Nephron (organoid): ENCODE measurements around the gene RXRA.

Experiments used
- H3K27ac Mint-ChIP-seq, 3 experiments: 2 replicates each; pipeline ENCODE4 v1.8.0; 2020; ENCODE audit warnings: mixed read lengths in 3 of 3, mild to moderate bottlenecking in 2 of 3, moderate library complexity in 1 of 3
- H3K27me3 Mint-ChIP-seq: 2 replicates; pipeline ENCODE4 v1.8.0; 2021; ENCODE audit warnings: low read depth, mild to moderate bottlenecking, moderate library complexity, mixed read lengths
- H3K36me3 Mint-ChIP-seq: 2 replicates; pipeline ENCODE4 v1.8.0; 2020; ENCODE audit warnings: low read depth, mixed read lengths
- H3K4me1 Mint-ChIP-seq: 2 replicates; pipeline ENCODE4 v1.8.0; 2020; ENCODE audit warnings: mixed read lengths
- H3K4me3 Mint-ChIP-seq, 3 experiments: 2 replicates each; pipeline ENCODE4 v1.8.0; 2020; ENCODE audit warnings: mild to moderate bottlenecking in 3 of 3, mixed read lengths in 3 of 3, moderate library complexity in 2 of 3
- H3K9me3 Mint-ChIP-seq: 2 replicates; pipeline ENCODE4 v1.8.0; 2020; ENCODE audit warnings: mixed read lengths
- TF ChIP-seq, protein P1 (sequence below), 3 experiments: fragments of 200-600 bp; sonication (generic); IDR thresholded peaks; one replicate each; pipeline ENCODE4 v1.5.0; 2021; ENCODE audit warnings: antibody characterized with exemption in 3 of 3; ENCODE audit not compliant: unreplicated experiment in 3 of 3

RXRA gene

GRCh38 chr9:134299883-134300282, 26.4 kb upstream of the RXRA start:
- H3K4me3 Mint-ChIP-seq: no peak overlapping the region
- peaks cover 41% of the 10 kb centered on the region for H3K27me3 Mint-ChIP-seq
- H3K36me3 Mint-ChIP-seq: no peaks in the 10 kb centered on the region

DNA sequence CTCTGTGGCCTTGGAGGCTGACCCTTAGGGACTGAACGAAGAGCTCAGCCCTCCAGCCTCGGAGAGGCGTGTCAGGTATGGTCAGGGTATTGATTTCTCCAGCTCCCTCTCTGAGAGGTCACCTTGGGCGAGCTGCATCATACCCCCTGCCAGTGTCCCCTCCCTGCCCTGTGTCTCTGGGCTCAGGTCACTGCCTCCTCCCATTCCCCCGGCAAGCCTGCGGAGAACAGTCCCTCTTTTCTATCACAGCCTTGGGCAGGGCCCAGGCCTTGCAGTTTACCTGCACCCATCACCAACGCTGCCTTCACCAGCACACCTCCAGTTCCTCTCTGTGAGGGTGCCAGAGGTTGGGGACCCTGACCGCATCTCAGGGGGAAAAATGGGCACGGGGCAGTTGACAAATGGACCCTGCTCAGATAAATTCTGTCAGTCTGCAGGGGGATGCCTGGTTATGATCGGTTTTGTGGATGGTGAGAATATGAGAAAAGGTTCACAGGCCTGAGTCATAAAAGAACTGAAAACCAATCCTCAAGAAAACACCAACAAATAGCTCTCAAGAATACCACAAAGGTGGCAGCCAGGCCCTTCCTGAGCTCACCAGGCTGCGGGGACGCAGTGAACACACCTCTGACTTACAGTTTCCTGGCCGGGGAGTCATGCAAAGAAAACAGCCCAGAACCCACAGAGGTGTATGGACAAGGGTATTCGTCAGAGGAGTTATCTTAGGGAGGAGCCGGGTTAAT, 24.7 kb upstream of the RXRA start:
- Mint-ChIP-seq H3K27me3 (peaks cover 29% of the 10 kb centered on the region), H3K27ac (no peak overlapping the region), H3K9me3 (peaks cover 2% of the 10 kb centered on the region), H3K4me1 (no peaks in the 10 kb centered on the region), H3K4me3 (no peak overlapping the region), H3K36me3 (no peaks in the 10 kb centered on the region)
- TF ChIP-seq, protein P1, sequence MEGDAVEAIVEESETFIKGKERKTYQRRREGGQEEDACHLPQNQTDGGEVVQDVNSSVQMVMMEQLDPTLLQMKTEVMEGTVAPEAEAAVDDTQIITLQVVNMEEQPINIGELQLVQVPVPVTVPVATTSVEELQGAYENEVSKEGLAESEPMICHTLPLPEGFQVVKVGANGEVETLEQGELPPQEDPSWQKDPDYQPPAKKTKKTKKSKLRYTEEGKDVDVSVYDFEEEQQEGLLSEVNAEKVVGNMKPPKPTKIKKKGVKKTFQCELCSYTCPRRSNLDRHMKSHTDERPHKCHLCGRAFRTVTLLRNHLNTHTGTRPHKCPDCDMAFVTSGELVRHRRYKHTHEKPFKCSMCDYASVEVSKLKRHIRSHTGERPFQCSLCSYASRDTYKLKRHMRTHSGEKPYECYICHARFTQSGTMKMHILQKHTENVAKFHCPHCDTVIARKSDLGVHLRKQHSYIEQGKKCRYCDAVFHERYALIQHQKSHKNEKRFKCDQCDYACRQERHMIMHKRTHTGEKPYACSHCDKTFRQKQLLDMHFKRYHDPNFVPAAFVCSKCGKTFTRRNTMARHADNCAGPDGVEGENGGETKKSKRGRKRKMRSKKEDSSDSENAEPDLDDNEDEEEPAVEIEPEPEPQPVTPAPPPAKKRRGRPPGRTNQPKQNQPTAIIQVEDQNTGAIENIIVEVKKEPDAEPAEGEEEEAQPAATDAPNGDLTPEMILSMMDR (IDR thresholded peaks at IDR 0.05; ENCODE audit: unreplicated experiment in 3 of 3): no peak

More at GRCh38 chr9:134299883-134300282, 26.4 kb upstream of the RXRA start:
- H3K27ac Mint-ChIP-seq: no peak overlapping the region
- peaks cover 2% of the 10 kb centered on the region for H3K9me3 Mint-ChIP-seq
- TF ChIP-seq, protein P1 (IDR thresholded peaks at IDR 0.05; ENCODE audit: unreplicated experiment in 3 of 3): no peak
- H3K4me1 Mint-ChIP-seq: no peaks in the 10 kb centered on the region

DNA sequence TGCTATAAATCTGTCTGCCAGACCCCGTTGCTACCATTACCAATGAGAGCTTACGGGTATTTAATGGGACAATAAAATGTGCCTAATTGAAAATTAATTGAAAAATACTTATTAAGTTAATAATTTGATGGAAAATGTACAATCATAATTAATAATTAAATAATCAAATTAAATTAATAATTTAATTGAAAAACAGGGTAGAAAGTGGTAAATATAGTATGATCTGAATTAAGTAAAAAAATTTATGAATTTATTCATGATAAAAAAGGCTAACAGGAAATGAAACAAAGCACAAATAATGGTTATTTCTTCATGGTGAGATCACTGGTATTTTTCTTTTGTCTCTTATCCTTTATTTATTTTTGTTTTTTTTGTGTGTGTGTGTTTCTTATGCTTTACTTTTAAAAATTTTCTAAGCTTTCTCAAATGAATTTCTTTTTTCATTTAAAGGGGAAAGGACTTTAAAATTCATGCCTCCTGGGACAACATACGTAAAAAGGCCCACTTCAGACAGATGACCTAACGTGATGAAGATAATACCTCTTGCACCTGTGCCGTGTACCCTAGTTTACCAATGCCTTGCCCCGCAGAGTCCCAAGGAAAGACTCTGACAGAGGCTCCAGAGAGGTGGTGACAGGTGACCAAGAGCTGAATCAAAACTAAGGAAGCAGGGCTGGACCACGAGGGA, 24.0 kb upstream of the RXRA start:
- no peak overlapping the region for H3K27ac Mint-ChIP-seq
- no peaks in the 10 kb centered on the region for H3K36me3 Mint-ChIP-seq
- TF ChIP-seq, protein P1 (IDR thresholded peaks at IDR 0.05; ENCODE audit: unreplicated experiment in 3 of 3): no peak
- peaks cover 2% of the 10 kb centered on the region for H3K9me3 Mint-ChIP-seq
- no peaks in the 10 kb centered on the region for H3K4me1 Mint-ChIP-seq
- H3K4me3 Mint-ChIP-seq: no peak overlapping the region
- H3K27me3 Mint-ChIP-seq: peaks cover 34% of the 10 kb centered on the region

DNA sequence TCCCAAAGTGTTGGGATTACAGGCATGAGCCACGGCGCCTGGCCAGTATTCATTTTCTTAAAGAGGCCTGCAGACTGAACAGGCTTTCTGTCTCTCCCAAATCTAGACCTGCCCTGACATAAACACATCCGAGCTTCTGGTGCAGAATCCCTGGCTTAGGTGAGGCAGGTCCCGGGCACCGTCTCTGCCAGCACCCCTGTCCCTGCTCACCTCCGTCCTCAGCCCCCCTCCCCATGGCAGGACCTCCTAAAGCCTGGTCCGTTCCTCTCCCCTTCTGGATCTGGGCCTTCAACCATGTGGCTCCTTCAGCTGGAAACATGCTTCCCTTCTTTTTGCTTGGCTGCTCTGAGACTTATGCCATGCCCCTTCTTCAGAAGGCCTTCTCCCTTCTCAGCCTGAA, 22.7 kb upstream of the RXRA start:
- Mint-ChIP-seq H3K4me1 (no peaks in the 10 kb centered on the region), H3K4me3 (no peak overlapping the region), H3K36me3 (no peaks in the 10 kb centered on the region), H3K27me3 (peaks cover 30% of the 10 kb centered on the region), H3K9me3 (peaks cover 2% of the 10 kb centered on the region), H3K27ac (no peak overlapping the region)
- TF ChIP-seq, protein P1 (IDR thresholded peaks at IDR 0.05; ENCODE audit: unreplicated experiment in 3 of 3): no peak

DNA sequence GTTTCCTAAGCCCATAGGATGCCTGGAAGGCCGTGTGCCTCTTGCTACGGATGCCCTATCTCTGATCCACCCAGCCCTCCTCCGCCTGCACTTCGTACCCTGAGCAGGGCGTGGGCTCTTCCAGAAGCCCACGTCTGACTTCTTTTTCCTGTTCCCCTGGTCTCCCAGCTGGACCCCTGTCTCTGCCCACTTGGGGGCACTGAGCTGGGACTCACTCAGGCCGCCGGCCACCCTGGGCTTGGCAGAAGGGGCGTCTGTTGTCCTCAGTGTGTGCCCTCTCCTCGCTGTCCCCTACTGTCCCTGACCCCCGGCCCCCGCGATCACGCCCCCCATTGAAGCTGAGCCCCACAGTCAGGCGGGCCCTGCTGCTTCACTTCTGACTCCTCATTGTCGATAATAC, 22.0 kb upstream of the RXRA start:
- Mint-ChIP-seq H3K9me3 (peaks cover 2% of the 10 kb centered on the region), H3K36me3 (no peaks in the 10 kb centered on the region), H3K27me3 (peaks cover 28% of the 10 kb centered on the region), H3K4me1 (no peaks in the 10 kb centered on the region), H3K4me3 (no peak overlapping the region), H3K27ac (no peak overlapping the region)
- TF ChIP-seq, protein P1 (IDR thresholded peaks at IDR 0.05; ENCODE audit: unreplicated experiment in 3 of 3): no peak
